ENCODE measurements around the gene SERTAD1.

SERTAD1 gene

DNA sequence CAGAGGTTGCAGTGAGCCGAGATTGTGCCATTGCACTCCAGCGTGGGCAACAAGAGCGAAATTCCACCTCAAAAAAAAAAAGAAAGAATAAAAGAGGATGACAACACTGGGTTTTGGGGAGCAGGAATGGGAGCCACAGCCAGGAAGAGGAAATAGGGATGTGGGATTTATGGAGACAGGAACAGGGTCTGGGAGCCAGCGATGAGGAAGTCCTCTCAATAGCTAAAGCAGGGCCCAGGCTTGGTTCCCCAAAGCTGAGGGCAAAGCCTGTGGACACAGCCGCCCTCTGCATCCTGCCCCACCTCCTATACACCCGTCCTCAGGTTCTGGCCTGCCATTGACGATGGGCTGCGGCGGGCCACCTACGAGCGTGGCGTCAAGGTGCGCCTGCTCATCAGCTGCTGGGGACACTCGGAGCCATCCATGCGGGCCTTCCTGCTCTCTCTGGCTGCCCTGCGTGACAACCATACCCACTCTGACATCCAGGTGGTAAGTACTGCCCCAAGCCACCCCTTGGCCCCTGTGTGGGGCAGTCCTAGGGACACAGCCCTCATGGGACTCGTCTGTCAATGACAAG lies 49.4 kb downstream of the SERTAD1 start:
- DNase-seq (ENCODE audit: low read depth in 2 of 2) = no peak

DNA sequence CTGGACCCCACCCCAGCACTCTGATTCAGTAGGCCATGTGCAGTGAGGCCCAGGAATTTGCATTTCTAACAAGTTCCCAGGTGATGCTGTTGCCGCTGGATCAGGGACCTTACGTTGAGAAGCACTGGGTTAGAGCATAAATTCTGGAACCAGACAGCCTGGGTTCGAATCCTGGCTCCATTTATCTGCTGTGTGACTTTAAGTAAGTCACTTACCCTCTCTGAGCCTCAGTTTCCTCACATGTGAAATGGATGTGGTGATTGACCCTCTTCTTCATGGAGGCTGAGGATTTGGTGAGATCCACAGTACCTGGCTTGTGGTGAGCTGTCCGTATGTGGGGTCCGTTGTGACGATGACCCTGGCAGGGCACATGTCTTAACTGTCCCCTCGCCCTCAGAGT lies 51.7 kb downstream of the SERTAD1 start:
- no peak for DNase-seq (ENCODE audit: low read depth in 2 of 2)

DNA sequence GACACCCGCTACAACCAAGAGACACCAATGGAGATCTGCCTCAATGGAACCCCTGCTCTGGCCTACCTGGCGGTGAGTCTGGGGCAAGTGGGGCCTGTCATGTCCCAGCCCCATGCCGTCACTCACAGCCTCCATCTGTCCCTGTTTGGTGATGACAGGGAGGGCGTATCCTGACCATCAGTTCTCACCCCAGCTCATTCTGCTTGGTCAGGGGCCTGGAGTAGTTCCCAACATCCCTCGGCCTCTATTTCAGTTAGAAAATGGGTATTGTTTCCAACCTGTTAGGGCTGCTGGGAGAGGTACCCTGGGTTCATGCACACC lies 54.0 kb downstream of the SERTAD1 start:
- no peak for DNase-seq (ENCODE audit: low read depth in 2 of 2)
